Panc1 (cell line): ENCODE data around the gene ADSL. TPM values are rescaled to one million over a fixed set of nuclear protein-coding genes. Genes with fewer than 3 reads are reported as not detected.

Experiments
- ATAC-seq: fragments of 200-7000 bp; cut with Tn5 transposase; 2 replicates; pipeline ENCODE4 v1.9.1; 2020; ENCODE audit warnings: mild to moderate bottlenecking, moderate library complexity
- BruUV-seq: library from RNA; stranded (reverse); fragments of 400-500 nt; replicated peaks from 2 replicates; lab custom pipeline; 2021; lab: Mats Ljungman, UMichigan
- CTCF ChIA-PET: fragments of 300-600 bp; sonication (Branson Sonifier 250); formaldehyde crosslinking; loops from one replicate; lab custom pipeline; 2022; ENCODE audit warnings: antibody characterized with exemption; lab: Charles Lee
- POLR2A ChIA-PET: fragments of 300-600 bp; sonication (Branson Sonifier 250); formaldehyde crosslinking; loops from one replicate; lab custom pipeline; 2022; ENCODE audit warnings: antibody characterized with exemption; lab: Charles Lee
- DNase-seq: peaks from one replicate; pipeline ENCODE4 v3.0.0-alpha.2; 2010; ENCODE audit warnings: low read depth, low spot score
- H3K27ac ChIP-seq: 2 replicates; pipeline ENCODE4 v1.5.1; 2011; ENCODE audit warnings: mild to moderate bottlenecking, low read length, inconsistent platforms
- H3K27me3 ChIP-seq: fragments of 200-500 bp; sonication (Bioruptor generic); 2 replicates; pipeline ENCODE4 v1.6.0; 2014; ENCODE audit warnings: low read length, inconsistent platforms; ENCODE audit not compliant: control insufficient read depth, insufficient read depth
- H3K36me3 ChIP-seq: fragments of 200-500 bp; sonication (Bioruptor generic); 2 replicates; pipeline ENCODE4 v1.5.1; 2014; ENCODE audit warnings: inconsistent platforms, mild to moderate bottlenecking, low read length, moderate library complexity; ENCODE audit not compliant: control insufficient read depth, insufficient read depth
- H3K4me1 ChIP-seq: 2 replicates; pipeline ENCODE4 v1.5.1; 2011; ENCODE audit warnings: inconsistent platforms, mild to moderate bottlenecking, low read length, moderate library complexity; ENCODE audit not compliant: control insufficient read depth, insufficient read depth
- H3K4me3 ChIP-seq, 2 experiments: 2 replicates each; pipeline ENCODE4 v1.5.1; 2011 to 2012; ENCODE audit warnings: low read depth in 2 of 2, low read length in 2 of 2, mild to moderate bottlenecking in 2 of 2, inconsistent platforms in 1 of 2, moderate library complexity in 1 of 2
- H3K9me3 ChIP-seq: fragments of 200-500 bp; sonication (Bioruptor generic); 2 replicates; pipeline ENCODE4 v1.5.1; 2014; ENCODE audit warnings: low read depth, mild to moderate bottlenecking, inconsistent platforms, low read length, moderate library complexity; ENCODE audit not compliant: control insufficient read depth, insufficient read depth
- POLR2AphosphoS5 ChIP-seq: IDR thresholded peaks from 2 replicates; pipeline ENCODE4 v1.6.1; 2012; ENCODE audit warnings: mild to moderate bottlenecking, low read depth, low read length, moderate library complexity
- SIN3A ChIP-seq: IDR thresholded peaks from 2 replicates; pipeline ENCODE4 v1.6.1; 2012; ENCODE audit warnings: low read depth, mild to moderate bottlenecking, low read length, moderate library complexity, borderline replicate concordance; ENCODE audit not compliant: insufficient read depth
- TCF7L2 ChIP-seq: IDR thresholded peaks from 2 replicates; pipeline ENCODE4 v1.6.1; 2011; ENCODE audit warnings: mild to moderate bottlenecking, low read depth, low read length, inconsistent platforms
- in situ Hi-C: cut with HindIII; loops from 2 replicates; pipeline ENCODE4 v1.10.0; 2016; ENCODE audit warnings: low sequenced_read_pairs, low pct_unique_long_range_greater_than_20kb
- intact Hi-C: fragments of 100-400 bp; cut with micrococcal nuclease; formaldehyde crosslinking; loops from one replicate; pipeline ENCODE4 v1.10.0; 2022; ENCODE audit not compliant: unreplicated experiment
- total RNA-seq: library from RNA; stranded (reverse); gene quantifications from one replicate; pipeline ENCODE4 v1.2.1, GENCODE V29; 2021; ENCODE audit not compliant: unreplicated experiment
- TF ChIP-seq, protein P1 (sequence below), 2 experiments: IDR thresholded peaks; 2 replicates each; pipeline ENCODE4 v1.6.1; 2011 to 2012; ENCODE audit warnings: low read depth in 2 of 2, control low read depth in 1 of 2, low read length in 1 of 2, mild to moderate bottlenecking in 1 of 2, moderate library complexity in 1 of 2; ENCODE audit not compliant: insufficient read depth in 1 of 2
- TF ChIP-seq, protein P2 (sequence below): fragments of 450-650 bp; IDR thresholded peaks from 2 replicates; pipeline ENCODE4 v1.5.1; 2017; ENCODE audit warnings: mild to moderate bottlenecking

The ADSL gene
- total RNA-seq, 1 experiment from 2014 or later, result 107 TPM

- TF ChIP-seq, protein P1, sequence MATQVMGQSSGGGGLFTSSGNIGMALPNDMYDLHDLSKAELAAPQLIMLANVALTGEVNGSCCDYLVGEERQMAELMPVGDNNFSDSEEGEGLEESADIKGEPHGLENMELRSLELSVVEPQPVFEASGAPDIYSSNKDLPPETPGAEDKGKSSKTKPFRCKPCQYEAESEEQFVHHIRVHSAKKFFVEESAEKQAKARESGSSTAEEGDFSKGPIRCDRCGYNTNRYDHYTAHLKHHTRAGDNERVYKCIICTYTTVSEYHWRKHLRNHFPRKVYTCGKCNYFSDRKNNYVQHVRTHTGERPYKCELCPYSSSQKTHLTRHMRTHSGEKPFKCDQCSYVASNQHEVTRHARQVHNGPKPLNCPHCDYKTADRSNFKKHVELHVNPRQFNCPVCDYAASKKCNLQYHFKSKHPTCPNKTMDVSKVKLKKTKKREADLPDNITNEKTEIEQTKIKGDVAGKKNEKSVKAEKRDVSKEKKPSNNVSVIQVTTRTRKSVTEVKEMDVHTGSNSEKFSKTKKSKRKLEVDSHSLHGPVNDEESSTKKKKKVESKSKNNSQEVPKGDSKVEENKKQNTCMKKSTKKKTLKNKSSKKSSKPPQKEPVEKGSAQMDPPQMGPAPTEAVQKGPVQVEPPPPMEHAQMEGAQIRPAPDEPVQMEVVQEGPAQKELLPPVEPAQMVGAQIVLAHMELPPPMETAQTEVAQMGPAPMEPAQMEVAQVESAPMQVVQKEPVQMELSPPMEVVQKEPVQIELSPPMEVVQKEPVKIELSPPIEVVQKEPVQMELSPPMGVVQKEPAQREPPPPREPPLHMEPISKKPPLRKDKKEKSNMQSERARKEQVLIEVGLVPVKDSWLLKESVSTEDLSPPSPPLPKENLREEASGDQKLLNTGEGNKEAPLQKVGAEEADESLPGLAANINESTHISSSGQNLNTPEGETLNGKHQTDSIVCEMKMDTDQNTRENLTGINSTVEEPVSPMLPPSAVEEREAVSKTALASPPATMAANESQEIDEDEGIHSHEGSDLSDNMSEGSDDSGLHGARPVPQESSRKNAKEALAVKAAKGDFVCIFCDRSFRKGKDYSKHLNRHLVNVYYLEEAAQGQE (IDR thresholded peaks at IDR 0.05; ENCODE audit: insufficient read depth in 1 of 2, low read depth in 2 of 2, low read length in 1 of 2), result no peak
- TF ChIP-seq, protein P2, sequence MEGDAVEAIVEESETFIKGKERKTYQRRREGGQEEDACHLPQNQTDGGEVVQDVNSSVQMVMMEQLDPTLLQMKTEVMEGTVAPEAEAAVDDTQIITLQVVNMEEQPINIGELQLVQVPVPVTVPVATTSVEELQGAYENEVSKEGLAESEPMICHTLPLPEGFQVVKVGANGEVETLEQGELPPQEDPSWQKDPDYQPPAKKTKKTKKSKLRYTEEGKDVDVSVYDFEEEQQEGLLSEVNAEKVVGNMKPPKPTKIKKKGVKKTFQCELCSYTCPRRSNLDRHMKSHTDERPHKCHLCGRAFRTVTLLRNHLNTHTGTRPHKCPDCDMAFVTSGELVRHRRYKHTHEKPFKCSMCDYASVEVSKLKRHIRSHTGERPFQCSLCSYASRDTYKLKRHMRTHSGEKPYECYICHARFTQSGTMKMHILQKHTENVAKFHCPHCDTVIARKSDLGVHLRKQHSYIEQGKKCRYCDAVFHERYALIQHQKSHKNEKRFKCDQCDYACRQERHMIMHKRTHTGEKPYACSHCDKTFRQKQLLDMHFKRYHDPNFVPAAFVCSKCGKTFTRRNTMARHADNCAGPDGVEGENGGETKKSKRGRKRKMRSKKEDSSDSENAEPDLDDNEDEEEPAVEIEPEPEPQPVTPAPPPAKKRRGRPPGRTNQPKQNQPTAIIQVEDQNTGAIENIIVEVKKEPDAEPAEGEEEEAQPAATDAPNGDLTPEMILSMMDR, result no peak
- no peak for TF ChIP-seq TCF7L2
- TF ChIP-seq POLR2AphosphoS5, result no peak
- no peak for TF ChIP-seq SIN3A
- Histone ChIP-seq H3K27ac (no peak overlapping the region), H3K36me3 (no peaks in the 10 kb centered on the region), H3K9me3 (no peaks in the 10 kb centered on the region), H3K4me1 (no peaks in the 10 kb centered on the region), H3K27me3 (no peaks in the 10 kb centered on the region), H3K4me3 (no peak overlapping the region)
- intact Hi-C loops, result no loop called here
- no peak for DNase-seq
- ChIA-PET POLR2A (no interaction called here), CTCF (no interaction called here)
- BruUV-seq, result no TSS peak
- in situ Hi-C loops, result no loop called here
- ATAC-seq, result no peak
Observed at GRCh38 chr22:40392618-40393017, 46.3 kb downstream of the ADSL start.

DNA sequence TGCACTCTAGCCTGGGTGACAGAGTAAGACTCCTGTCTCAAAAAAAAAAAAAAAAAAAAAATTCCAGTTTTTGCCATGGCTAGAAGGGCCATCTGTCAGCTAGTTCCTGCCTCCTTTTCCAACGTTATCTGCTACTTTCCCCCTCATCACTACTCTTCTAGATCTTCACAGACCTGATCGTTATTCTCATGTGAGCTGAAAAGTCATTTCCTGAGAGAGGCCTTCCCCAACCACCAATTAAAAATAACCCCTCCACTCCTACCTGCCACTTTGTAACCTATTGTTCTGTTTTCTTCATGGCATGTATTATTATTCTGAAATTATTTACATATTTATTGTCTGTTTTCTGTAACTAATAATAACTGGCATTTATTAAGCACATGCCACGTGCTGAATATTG, 48.3 kb downstream of the ADSL start:
- in situ Hi-C loops (no loop called here), intact Hi-C loops (no loop called here)
- DNase-seq, result no peak
- H3K4me3 ChIP-seq, result no peak overlapping the region
- BruUV-seq, result no TSS peak
- ChIA-PET POLR2A (interaction anchor here (0.6 kb wide), 1 partner anchor 235 kb away, joined by 6 read pairs; no protein-coding TSS in a partner anchor), CTCF (no interaction called here)
- no peaks in the 10 kb centered on the region for H3K4me1 ChIP-seq
- no peak overlapping the region for H3K27ac ChIP-seq
- TF ChIP-seq SIN3A (no peak), POLR2AphosphoS5 (no peak), TCF7L2 (no peak)
- TF ChIP-seq, protein P1 (IDR thresholded peaks at IDR 0.05; ENCODE audit: insufficient read depth in 1 of 2, low read depth in 2 of 2, low read length in 1 of 2), result no peak
- TF ChIP-seq, protein P2, result no peak
- H3K9me3 ChIP-seq, result no peaks in the 10 kb centered on the region
- H3K27me3 ChIP-seq, result no peaks in the 10 kb centered on the region
- H3K36me3 ChIP-seq, result no peaks in the 10 kb centered on the region
- no peak for ATAC-seq
